Vagina (tissue), 2 donors: ENCODE measurements around the gene WASF3.

Experiments
- POLR2A ChIP-seq, 2 donors: fragments of 450-650 bp; IDR thresholded peaks; one replicate each; pipeline ENCODE4 v1.6.1; 2017; ENCODE audit warnings: antibody characterized with exemption in 2 of 2, mild to moderate bottlenecking in 2 of 2, moderate library complexity in 2 of 2
- TF ChIP-seq, protein P1 (sequence below), 3 experiments: fragments of 450-650 bp in 2 of 3; fragments of 200-600 bp in 1 of 3; sonication (generic) in 1 of 3; IDR thresholded peaks; one replicate each; pipeline ENCODE4 v1.5.1; 2017 to 2019; ENCODE audit warnings: antibody characterized with exemption in 3 of 3, mild to moderate bottlenecking in 2 of 3, moderate library complexity in 2 of 3

DNA sequence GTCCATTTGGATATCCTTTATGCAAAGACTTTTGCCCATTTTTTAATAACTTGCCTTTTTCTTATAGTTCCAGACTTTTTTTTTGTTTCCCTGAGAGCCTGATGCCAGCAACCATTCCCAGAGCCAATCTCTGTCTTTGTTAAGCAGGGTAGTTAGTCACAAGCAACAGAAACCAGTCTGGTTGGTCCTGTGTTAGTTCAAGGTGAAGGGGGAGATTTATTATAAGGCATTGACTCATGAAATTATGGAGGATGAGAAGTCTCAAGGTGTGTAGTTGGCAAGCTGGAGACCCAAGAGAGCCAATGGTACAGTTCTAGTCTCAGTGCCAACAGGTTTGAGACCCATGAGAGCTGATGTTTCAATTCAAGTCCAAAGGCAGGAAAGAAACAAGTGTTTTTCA is 170.2 kb downstream of the WASF3 start:
- TF ChIP-seq POLR2A (IDR thresholded peaks at IDR 0.05) = no peak
- TF ChIP-seq, protein P1, sequence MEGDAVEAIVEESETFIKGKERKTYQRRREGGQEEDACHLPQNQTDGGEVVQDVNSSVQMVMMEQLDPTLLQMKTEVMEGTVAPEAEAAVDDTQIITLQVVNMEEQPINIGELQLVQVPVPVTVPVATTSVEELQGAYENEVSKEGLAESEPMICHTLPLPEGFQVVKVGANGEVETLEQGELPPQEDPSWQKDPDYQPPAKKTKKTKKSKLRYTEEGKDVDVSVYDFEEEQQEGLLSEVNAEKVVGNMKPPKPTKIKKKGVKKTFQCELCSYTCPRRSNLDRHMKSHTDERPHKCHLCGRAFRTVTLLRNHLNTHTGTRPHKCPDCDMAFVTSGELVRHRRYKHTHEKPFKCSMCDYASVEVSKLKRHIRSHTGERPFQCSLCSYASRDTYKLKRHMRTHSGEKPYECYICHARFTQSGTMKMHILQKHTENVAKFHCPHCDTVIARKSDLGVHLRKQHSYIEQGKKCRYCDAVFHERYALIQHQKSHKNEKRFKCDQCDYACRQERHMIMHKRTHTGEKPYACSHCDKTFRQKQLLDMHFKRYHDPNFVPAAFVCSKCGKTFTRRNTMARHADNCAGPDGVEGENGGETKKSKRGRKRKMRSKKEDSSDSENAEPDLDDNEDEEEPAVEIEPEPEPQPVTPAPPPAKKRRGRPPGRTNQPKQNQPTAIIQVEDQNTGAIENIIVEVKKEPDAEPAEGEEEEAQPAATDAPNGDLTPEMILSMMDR (IDR thresholded peaks at IDR 0.05) = no peak
